Measurements from ENCODE around the gene TIAM1. TPM values are rescaled to one million over a fixed set of nuclear protein-coding genes. Genes with fewer than 3 reads are reported as not detected.

Gene TIAM1
- total RNA-seq, 2 experiments from 2014 or later = 34.9 to 38.5 TPM

DNA sequence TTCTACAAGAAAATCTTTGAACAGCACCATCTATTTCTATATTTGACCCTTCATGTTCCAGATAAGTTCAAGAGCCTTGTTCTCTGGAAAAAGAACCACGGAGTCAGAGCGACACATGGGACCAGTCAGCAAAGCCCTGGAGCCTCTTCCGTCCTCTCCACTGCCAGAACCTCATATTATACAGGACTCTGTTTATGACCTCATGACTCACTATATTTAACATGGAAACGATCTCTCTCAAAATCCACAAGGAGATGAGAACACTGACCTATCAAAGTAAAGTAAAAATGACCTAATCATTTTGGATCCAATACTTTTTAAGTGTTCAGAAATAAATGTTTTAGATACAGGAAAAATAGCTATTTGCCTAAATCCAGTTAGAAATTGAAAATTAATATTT, 181.2 kb downstream of the TIAM1 start:
- DNase-seq (no peak), ATAC-seq (no peak)
- no peak overlapping the region for H3K4me3 Mint-ChIP-seq
- CTCF ChIA-PET = interaction anchor here (1.2 to 1.8 kb wide), 2 partner anchors 10 to 418 kb away, joined by 5 read pairs; no protein-coding TSS in a partner anchor
- no peaks in the 10 kb centered on the region for H3K27me3 Mint-ChIP-seq
- TF ChIP-seq, protein P1, sequence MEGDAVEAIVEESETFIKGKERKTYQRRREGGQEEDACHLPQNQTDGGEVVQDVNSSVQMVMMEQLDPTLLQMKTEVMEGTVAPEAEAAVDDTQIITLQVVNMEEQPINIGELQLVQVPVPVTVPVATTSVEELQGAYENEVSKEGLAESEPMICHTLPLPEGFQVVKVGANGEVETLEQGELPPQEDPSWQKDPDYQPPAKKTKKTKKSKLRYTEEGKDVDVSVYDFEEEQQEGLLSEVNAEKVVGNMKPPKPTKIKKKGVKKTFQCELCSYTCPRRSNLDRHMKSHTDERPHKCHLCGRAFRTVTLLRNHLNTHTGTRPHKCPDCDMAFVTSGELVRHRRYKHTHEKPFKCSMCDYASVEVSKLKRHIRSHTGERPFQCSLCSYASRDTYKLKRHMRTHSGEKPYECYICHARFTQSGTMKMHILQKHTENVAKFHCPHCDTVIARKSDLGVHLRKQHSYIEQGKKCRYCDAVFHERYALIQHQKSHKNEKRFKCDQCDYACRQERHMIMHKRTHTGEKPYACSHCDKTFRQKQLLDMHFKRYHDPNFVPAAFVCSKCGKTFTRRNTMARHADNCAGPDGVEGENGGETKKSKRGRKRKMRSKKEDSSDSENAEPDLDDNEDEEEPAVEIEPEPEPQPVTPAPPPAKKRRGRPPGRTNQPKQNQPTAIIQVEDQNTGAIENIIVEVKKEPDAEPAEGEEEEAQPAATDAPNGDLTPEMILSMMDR (IDR thresholded peaks at IDR 0.05) = no peak
- no peak overlapping the region for H3K27ac Mint-ChIP-seq
- peaks cover 75% of the 10 kb centered on the region for H3K4me1 Mint-ChIP-seq (ENCODE audit: low read depth)
- H3K36me3 Mint-ChIP-seq (ENCODE audit: low read depth) = peaks cover 33% of the 10 kb centered on the region
- peaks cover under 1% of the 10 kb centered on the region for H3K9me3 Mint-ChIP-seq
- intact Hi-C loops (cut with micrococcal nuclease) = no loop called here
- POLR2A ChIA-PET = interaction anchor here (5.4 kb wide), 1 partner anchor 13 kb away, joined by 19 read pairs; no protein-coding TSS in a partner anchor

DNA sequence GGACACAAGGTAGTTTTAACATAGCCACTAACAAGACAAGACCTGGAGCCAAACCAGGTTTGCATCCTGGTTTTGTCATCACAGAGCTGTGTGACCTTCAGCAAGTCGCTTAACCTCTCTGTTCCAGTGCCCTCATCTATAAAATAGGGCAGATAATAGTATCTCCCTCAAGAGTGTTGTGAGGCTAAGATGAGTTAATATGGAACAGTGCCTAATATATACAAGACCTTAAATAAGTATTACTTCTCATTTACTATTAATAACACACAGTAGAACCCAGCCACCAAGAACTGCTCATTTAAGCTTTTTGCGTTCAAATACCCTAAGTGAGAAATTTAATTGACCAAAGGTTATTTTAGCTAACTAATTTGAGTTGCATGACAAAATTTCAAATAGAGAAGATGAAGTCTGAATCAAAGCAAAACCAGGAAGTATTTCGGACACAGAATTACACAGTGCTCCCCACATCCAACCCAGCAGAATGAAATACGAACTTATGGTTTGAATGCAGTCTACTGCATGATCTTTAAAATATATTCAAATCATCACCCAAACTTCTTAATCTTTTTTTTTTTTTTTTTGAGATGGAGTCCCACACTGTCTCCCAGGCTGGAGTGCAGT, 181.9 kb downstream of the TIAM1 start:
- POLR2A ChIA-PET = interaction anchor here (5.4 kb wide), 1 partner anchor 14 kb away, joined by 19 read pairs; no protein-coding TSS in a partner anchor
- CTCF ChIA-PET = interaction anchor here (1.2 to 4.1 kb wide), 4 partner anchors 11 to 418 kb away, joined by 4 to 22 read pairs (median 5); no protein-coding TSS in a partner anchor
- H3K9me3 Mint-ChIP-seq = peaks cover 5% of the 10 kb centered on the region
- H3K4me1 Mint-ChIP-seq (ENCODE audit: low read depth) = peaks cover 76% of the 10 kb centered on the region
- TF ChIP-seq, protein P1 (IDR thresholded peaks at IDR 0.05) = no peak
- H3K27ac Mint-ChIP-seq = no peak overlapping the region
- no peak for DNase-seq
- H3K27me3 Mint-ChIP-seq = no peaks in the 10 kb centered on the region
- H3K36me3 Mint-ChIP-seq (ENCODE audit: low read depth) = peaks cover 37% of the 10 kb centered on the region
- intact Hi-C loops (cut with micrococcal nuclease) = no loop called here
- H3K4me3 Mint-ChIP-seq = no peak overlapping the region
- ATAC-seq = no peak

DNA sequence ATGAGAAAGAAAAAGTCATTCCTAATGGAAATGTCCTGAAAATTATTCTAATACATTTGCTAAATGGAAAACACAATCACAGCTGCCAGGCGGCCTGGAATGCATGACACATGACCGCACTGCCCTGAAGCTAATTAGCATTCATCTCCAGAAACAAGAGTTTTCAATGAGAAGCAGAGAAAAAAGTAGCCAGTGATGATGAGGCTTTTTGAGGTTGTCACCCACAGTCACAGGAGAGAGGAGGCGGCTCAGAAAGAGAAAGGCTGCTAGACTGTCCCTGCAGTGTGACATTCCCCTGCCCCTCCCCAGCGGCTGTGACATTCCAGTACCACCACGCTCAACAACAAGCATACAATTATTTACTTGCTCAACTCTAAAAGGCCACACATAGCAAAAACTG, 182.9 kb downstream of the TIAM1 start:
- peak; percentile 49 for ATAC-seq
- intact Hi-C loops (cut with micrococcal nuclease) = no loop called here
- H3K36me3 Mint-ChIP-seq (ENCODE audit: low read depth) = peaks cover 42% of the 10 kb centered on the region
- H3K27me3 Mint-ChIP-seq = no peaks in the 10 kb centered on the region
- peaks cover 75% of the 10 kb centered on the region for H3K4me1 Mint-ChIP-seq (ENCODE audit: low read depth)
- peak overlapping the region; percentile 36 for H3K27ac Mint-ChIP-seq
- POLR2A ChIA-PET = interaction anchor here (5.4 kb wide), 1 partner anchor 15 kb away, joined by 19 read pairs; no protein-coding TSS in a partner anchor
- peaks cover 5% of the 10 kb centered on the region for H3K9me3 Mint-ChIP-seq
- no peak overlapping the region for H3K4me3 Mint-ChIP-seq
- CTCF ChIA-PET = interaction anchor here (1.1 to 4.1 kb wide), 4 partner anchors 8 to 62 kb away, joined by 3 to 22 read pairs (median 4); no protein-coding TSS in a partner anchor
- TF ChIP-seq, protein P1 (IDR thresholded peaks at IDR 0.05) = no peak
- DNase-seq = peak; percentile 31

DNA sequence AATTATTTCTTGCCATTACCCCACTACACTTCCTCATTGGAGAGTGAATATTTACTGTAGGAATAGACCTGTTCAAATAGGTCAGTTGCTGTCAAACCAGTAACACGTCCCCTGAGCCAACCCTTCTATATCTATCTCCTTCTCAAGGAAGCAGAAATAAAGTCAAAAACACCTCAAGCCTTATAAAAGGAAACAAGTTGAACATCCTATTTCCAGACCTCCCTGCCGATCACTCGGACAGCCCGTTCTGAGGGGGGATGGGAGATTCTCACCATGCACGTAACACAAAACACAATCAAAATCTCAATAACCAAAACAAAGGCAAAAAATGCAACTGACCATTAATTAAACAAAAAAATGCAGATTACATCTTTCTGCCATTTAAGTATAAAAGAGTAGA, 184.3 kb downstream of the TIAM1 start:
- TF ChIP-seq, protein P1 (IDR thresholded peaks at IDR 0.05) = no peak
- DNase-seq = no peak
- Mint-ChIP-seq H3K27ac (peak overlapping the region; percentile 70), H3K27me3 (no peaks in the 10 kb centered on the region), H3K4me1 (ENCODE audit: low read depth) (peaks cover 67% of the 10 kb centered on the region), H3K4me3 (peak overlapping the region; percentile 28), H3K9me3 (peaks cover 8% of the 10 kb centered on the region), H3K36me3 (ENCODE audit: low read depth) (peaks cover 44% of the 10 kb centered on the region)
- ChIA-PET CTCF (interaction anchor here (0.8 to 4.1 kb wide), 8 partner anchors 10 to 444 kb away, joined by 3 to 22 read pairs (median 4); no protein-coding TSS in a partner anchor), POLR2A (interaction anchor here (1.2 to 5.4 kb wide), 2 partner anchors 16 to 27 kb away, joined by 5 to 19 read pairs; no protein-coding TSS in a partner anchor)
- no peak for ATAC-seq
- intact Hi-C loops (cut with micrococcal nuclease) = no loop called here
